ENCODE results near the gene TGFB1. TPM values are rescaled to one million over a fixed set of nuclear protein-coding genes. Genes with fewer than 3 reads are reported as not detected.

TGFB1 gene
- total and polyA plus RNA-seq, 7 experiments from 2014 or later = 31.4 to 322 (median 97.4) TPM

- peaks cover 34 to 61% (median 53%) of the 10 kb centered on the region in 7 donors for H3K4me1 Mint-ChIP-seq
- peaks cover 0 to 10% (median 6%) of the 10 kb centered on the region in 5 donors for H3K36me3 Mint-ChIP-seq
- peak overlapping the region; percentile 89 for H3K27ac ChIP-seq (ENCODE audit: low read depth, low read length)
- CTCF ChIA-PET = no interaction called here
- peak overlapping the region; percentile 96 for H3K4me3 ChIP-seq (ENCODE audit: low read length)
- H3K9me3 Mint-ChIP-seq = no peaks in the 10 kb centered on the region
- intact Hi-C loops (cut with micrococcal nuclease) = loop anchor here (5.0 to 10.0 kb wide), 3 partner anchors 681 to 1024 kb away; partner anchors contain the start of genes COQ8B (in 1 of the 2), ITPKC (in 1 of the 2) and SERTAD3 (in 1 of the 2)
- H3K27ac Mint-ChIP-seq = peak overlapping the region; percentile 99 to 100 (median 100)
- peak overlapping the region; percentile 95 to 99 (median 98) for H3K4me3 Mint-ChIP-seq
- peak in 1 of 9 donors; percentile 20 for DNase-seq
- H3K9me3 ChIP-seq (ENCODE audit: control insufficient read depth in 2 of 3, low read length in 3 of 3) = no peaks in the 10 kb centered on the region
- H3K27me3 Mint-ChIP-seq = no peaks in the 10 kb centered on the region
- no peaks in the 10 kb centered on the region for H3K27me3 ChIP-seq (ENCODE audit: control insufficient read depth in 2 of 2, insufficient read depth in 2 of 2, low read length in 2 of 2)
- H3K36me3 ChIP-seq (ENCODE audit: control insufficient read depth in 2 of 3, insufficient read depth in 3 of 3, low read length in 3 of 3) = peaks cover 0 to 14% (median 0%) of the 10 kb centered on the region in 3 experiments
- peaks cover 19 to 23% of the 10 kb centered on the region in 2 donors for H3K4me1 ChIP-seq (ENCODE audit: control insufficient read depth in 2 of 2, insufficient read depth in 2 of 2, low read length in 2 of 2)
- POLR2A ChIA-PET = interaction anchor here (1.4 to 4.3 kb wide), 3 partner anchors 33 to 45 kb away, joined by 4 to 20 read pairs (median 4); partner anchors contain the start of gene B9D2
- no peak for ATAC-seq
Observed at GRCh38 chr19:41398050-41398418, 44.3 kb upstream of the TGFB1 start.

GRCh38 chr19:41397086-41398049, 43.6 kb upstream of the TGFB1 start, which contains the start of the genes BCKDHA and EXOSC5:
Gene BCKDHA, plus strand, starts transcription at chr19:41397818. Its CDS starts 10 bp downstream, at chr19:41397828.
Gene EXOSC5, minus strand, starts transcription at chr19:41397359. Its CDS starts 31 bp downstream, at chr19:41397328.
- Mint-ChIP-seq H3K36me3 (peaks cover 0 to 10% (median 7%) of the 10 kb centered on the region in 5 donors), H3K27ac (peak within 1 kb of the TSS; percentile 99 to 100 (median 100)), H3K4me1 (peaks cover 33 to 61% (median 50%) of the 10 kb centered on the region in 7 donors), H3K9me3 (no peaks in the 10 kb centered on the region), H3K4me3 (peak within 1 kb of the TSS; percentile 95 to 99 (median 98)), H3K27me3 (no peaks in the 10 kb centered on the region)
- ATAC-seq = peak; percentile 99
- H3K27ac ChIP-seq (ENCODE audit: low read depth, low read length) = peak within 1 kb of the TSS; percentile 89
- POLR2A ChIA-PET = interaction anchor here (0.6 to 4.3 kb wide), 5 partner anchors 33 to 957 kb away, joined by 3 to 20 read pairs (median 4); partner anchors contain the start of gene B9D2
- peak within 1 kb of the TSS; percentile 96 for H3K4me3 ChIP-seq (ENCODE audit: low read length)
- H3K4me1 ChIP-seq (ENCODE audit: control insufficient read depth in 2 of 2, insufficient read depth in 2 of 2, low read length in 2 of 2) = peaks cover 19 to 23% of the 10 kb centered on the region in 2 donors
- peak; percentile 96 to 100 (median 99) for DNase-seq
- intact Hi-C loops (cut with micrococcal nuclease) = loop anchor here (1.0 to 10.0 kb wide), 13 partner anchors 33 to 1025 kb away; partner anchors contain the start of genes B9D2 (in 2 of the 2), CCDC97 (in 2 of the 2), DMAC2 (in 2 of the 2) and SNRPA (in 2 of the 2)
- H3K9me3 ChIP-seq (ENCODE audit: control insufficient read depth in 2 of 3, low read length in 3 of 3) = no peaks in the 10 kb centered on the region
- CTCF ChIA-PET = no interaction called here
- peaks cover 0 to 16% (median 0%) of the 10 kb centered on the region in 3 experiments for H3K36me3 ChIP-seq (ENCODE audit: control insufficient read depth in 2 of 3, insufficient read depth in 3 of 3, low read length in 3 of 3)
- H3K27me3 ChIP-seq (ENCODE audit: control insufficient read depth in 2 of 2, insufficient read depth in 2 of 2, low read length in 2 of 2) = no peaks in the 10 kb centered on the region

GRCh38 chr19:41395355-41395754, 41.6 kb upstream of the TGFB1 start:
- H3K9me3 ChIP-seq (ENCODE audit: control insufficient read depth in 2 of 3, low read length in 3 of 3) = no peaks in the 10 kb centered on the region
- intact Hi-C loops (cut with micrococcal nuclease) = loop anchor here (5.0 to 10.0 kb wide), 3 partner anchors 678 to 1027 kb away; partner anchors contain the start of genes COQ8B (in 1 of the 2), ITPKC (in 1 of the 2) and SERTAD3 (in 1 of the 2)
- peak overlapping the region in 5 of 9 donors; percentile 59 to 84 (median 80) for H3K27ac Mint-ChIP-seq
- H3K4me3 Mint-ChIP-seq = peak overlapping the region; percentile 24 to 99 (median 78)
- no peaks in the 10 kb centered on the region for H3K27me3 ChIP-seq (ENCODE audit: control insufficient read depth in 2 of 2, insufficient read depth in 2 of 2, low read length in 2 of 2)
- no peak overlapping the region for H3K4me3 ChIP-seq (ENCODE audit: low read length)
- peaks cover 4 to 21% (median 6%) of the 10 kb centered on the region in 5 donors for H3K36me3 Mint-ChIP-seq
- CTCF ChIA-PET = no interaction called here
- no peak overlapping the region for H3K27ac ChIP-seq (ENCODE audit: low read depth, low read length)
- H3K27me3 Mint-ChIP-seq = no peaks in the 10 kb centered on the region
- peaks cover 0 to 35% (median 5%) of the 10 kb centered on the region in 3 experiments for H3K36me3 ChIP-seq (ENCODE audit: control insufficient read depth in 2 of 3, insufficient read depth in 3 of 3, low read length in 3 of 3)
- peaks cover 19 to 23% of the 10 kb centered on the region in 2 donors for H3K4me1 ChIP-seq (ENCODE audit: control insufficient read depth in 2 of 2, insufficient read depth in 2 of 2, low read length in 2 of 2)
- POLR2A ChIA-PET = interaction anchor here (2.7 to 4.0 kb wide), 2 partner anchors 31 to 43 kb away, joined by 12 to 13 read pairs; partner anchors contain the start of gene B9D2
- ATAC-seq (no peak), DNase-seq (no peak)
- no peaks in the 10 kb centered on the region for H3K9me3 Mint-ChIP-seq
- peaks cover 33 to 48% (median 41%) of the 10 kb centered on the region in 7 donors for H3K4me1 Mint-ChIP-seq

GRCh38 chr19:41392775-41393174, 39.1 kb upstream of the TGFB1 start:
- intact Hi-C loops (cut with micrococcal nuclease) = loop anchor here in 1 of 2 donors (10.0 kb wide), 1 partner anchor 948 kb away; the partner anchor contains the start of gene SERTAD3
- ChIA-PET POLR2A (interaction anchor here (0.6 to 4.0 kb wide), 3 partner anchors 28 to 956 kb away, joined by 3 to 13 read pairs (median 4); partner anchors contain the start of gene B9D2), CTCF (no interaction called here)
- H3K9me3 Mint-ChIP-seq = no peaks in the 10 kb centered on the region
- H3K4me1 Mint-ChIP-seq = peaks cover 16 to 27% (median 21%) of the 10 kb centered on the region in 7 donors
- H3K4me1 ChIP-seq (ENCODE audit: control insufficient read depth in 2 of 2, insufficient read depth in 2 of 2, low read length in 2 of 2) = peaks cover 8 to 11% of the 10 kb centered on the region in 2 donors
- no peaks in the 10 kb centered on the region for H3K27me3 Mint-ChIP-seq
- no peak overlapping the region for H3K4me3 ChIP-seq (ENCODE audit: low read length)
- no peaks in the 10 kb centered on the region for H3K9me3 ChIP-seq (ENCODE audit: control insufficient read depth in 2 of 3, low read length in 3 of 3)
- peaks cover 0 to 57% (median 8%) of the 10 kb centered on the region in 3 experiments for H3K36me3 ChIP-seq (ENCODE audit: control insufficient read depth in 2 of 3, insufficient read depth in 3 of 3, low read length in 3 of 3)
- no peak overlapping the region for H3K27ac ChIP-seq (ENCODE audit: low read depth, low read length)
- H3K27me3 ChIP-seq (ENCODE audit: control insufficient read depth in 2 of 2, insufficient read depth in 2 of 2, low read length in 2 of 2) = no peaks in the 10 kb centered on the region
- peak overlapping the region in 1 of 10 donors; percentile 44 for H3K4me3 Mint-ChIP-seq
- peak overlapping the region in 2 of 9 donors; percentile 68 to 74 for H3K27ac Mint-ChIP-seq
- peaks cover 5 to 30% (median 7%) of the 10 kb centered on the region in 5 donors for H3K36me3 Mint-ChIP-seq
- DNase-seq (no peak), ATAC-seq (no peak)

GRCh38 chr19:41391618-41392017, 37.9 kb upstream of the TGFB1 start:
- H3K36me3 Mint-ChIP-seq = peaks cover 4 to 31% (median 7%) of the 10 kb centered on the region in 5 donors
- H3K27ac Mint-ChIP-seq = no peak overlapping the region
- CTCF ChIA-PET = no interaction called here
- H3K27me3 Mint-ChIP-seq = no peaks in the 10 kb centered on the region
- Histone ChIP-seq H3K27me3 (ENCODE audit: control insufficient read depth in 2 of 2, insufficient read depth in 2 of 2, low read length in 2 of 2) (no peaks in the 10 kb centered on the region), H3K9me3 (ENCODE audit: control insufficient read depth in 2 of 3, low read length in 3 of 3) (no peaks in the 10 kb centered on the region), H3K4me1 (ENCODE audit: control insufficient read depth in 2 of 2, insufficient read depth in 2 of 2, low read length in 2 of 2) (peaks cover 8 to 11% of the 10 kb centered on the region in 2 donors), H3K36me3 (ENCODE audit: control insufficient read depth in 2 of 3, insufficient read depth in 3 of 3, low read length in 3 of 3) (peaks cover 0 to 67% (median 8%) of the 10 kb centered on the region in 3 experiments), H3K4me3 (ENCODE audit: low read length) (no peak overlapping the region), H3K27ac (ENCODE audit: low read depth, low read length) (no peak overlapping the region)
- H3K9me3 Mint-ChIP-seq = no peaks in the 10 kb centered on the region
- peaks cover 12 to 18% (median 16%) of the 10 kb centered on the region in 7 donors for H3K4me1 Mint-ChIP-seq
- DNase-seq = no peak
- intact Hi-C loops (cut with micrococcal nuclease) = loop anchor here in 1 of 2 donors (10.0 kb wide), 1 partner anchor 947 kb away; the partner anchor contains the start of gene SERTAD3
- H3K4me3 Mint-ChIP-seq = no peak overlapping the region
- POLR2A ChIA-PET = interaction anchor here (0.6 kb wide), 1 partner anchor 953 kb away, joined by 6 read pairs; no protein-coding TSS in a partner anchor
- ATAC-seq = no peak

- intact Hi-C loops (cut with micrococcal nuclease) = no loop called here
- Mint-ChIP-seq H3K4me3 (no peak overlapping the region), H3K27me3 (no peaks in the 10 kb centered on the region), H3K27ac (peak overlapping the region in 1 of 9 donors; percentile 67), H3K9me3 (no peaks in the 10 kb centered on the region), H3K4me1 (peaks cover 0 to 6% (median 0%) of the 10 kb centered on the region in 7 donors), H3K36me3 (peaks cover 3 to 32% (median 7%) of the 10 kb centered on the region in 5 donors)
- H3K27me3 ChIP-seq (ENCODE audit: control insufficient read depth in 2 of 2, insufficient read depth in 2 of 2, low read length in 2 of 2) = no peaks in the 10 kb centered on the region
- H3K4me3 ChIP-seq (ENCODE audit: low read length) = no peak overlapping the region
- H3K27ac ChIP-seq (ENCODE audit: low read depth, low read length) = no peak overlapping the region
- peaks cover 0 to 71% (median 5%) of the 10 kb centered on the region in 3 experiments for H3K36me3 ChIP-seq (ENCODE audit: control insufficient read depth in 2 of 3, insufficient read depth in 3 of 3, low read length in 3 of 3)
- ChIA-PET CTCF (interaction anchor here (0.6 kb wide), 1 partner anchor 76 kb away, joined by 3 read pairs; no protein-coding TSS in a partner anchor), POLR2A (no interaction called here)
- H3K4me1 ChIP-seq (ENCODE audit: control insufficient read depth in 2 of 2, insufficient read depth in 2 of 2, low read length in 2 of 2) = no peaks in the 10 kb centered on the region
- H3K9me3 ChIP-seq (ENCODE audit: control insufficient read depth in 2 of 3, low read length in 3 of 3) = no peaks in the 10 kb centered on the region
- DNase-seq = no peak
- no peak for ATAC-seq
Observed at GRCh38 chr19:41386442-41386841, 32.7 kb upstream of the TGFB1 start.
